Uterus (tissue), 2 donors: ENCODE results near the gene DNAJB13.

Source experiments
- CTCF ChIP-seq, 4 experiments: fragments of 200-600 bp in 2 of 4; fragments of 450-650 bp in 2 of 4; sonication (generic) in 2 of 4; IDR thresholded peaks; one replicate each; pipeline ENCODE4 v1.5.1; 2016 to 2019; ENCODE audit warnings: antibody characterized with exemption in 4 of 4, mild to moderate bottlenecking in 2 of 4, moderate library complexity in 1 of 4
- POLR2A ChIP-seq, 2 donors: fragments of 450-650 bp; IDR thresholded peaks; one replicate each; pipeline ENCODE4 v1.6.1; 2016; ENCODE audit warnings: antibody characterized with exemption in 2 of 2, mild to moderate bottlenecking in 1 of 2, moderate library complexity in 1 of 2

- no peak for TF ChIP-seq CTCF (IDR thresholded peaks at IDR 0.05)
- no peak for TF ChIP-seq POLR2A (IDR thresholded peaks at IDR 0.05)
Observed at GRCh38 chr11:73977856-73978519, 27.2 kb downstream of the DNAJB13 start.
